GM13976 (cell line): ENCODE data around the gene ABHD18.
"Not testable (repeated sequence)": the region's sequence is repeated elsewhere in the genome, so short reads cannot be mapped to it uniquely, and the experiment has no call there.

Experiments
- DNase-seq: peaks from one replicate; pipeline ENCODE4 v3.0.0; 2012; ENCODE audit warnings: low spot score
- in situ Hi-C: fragments of 300-500 bp; cut with MboI; formaldehyde crosslinking; loops from one replicate; pipeline ENCODE4 v1.12.0; 2022; ENCODE audit warnings: low sequenced_read_pairs, mixed read lengths, inconsistent platforms; ENCODE audit not compliant: unreplicated experiment
- TF ChIP-seq, protein P1 (sequence below): IDR thresholded peaks from 2 replicates; pipeline ENCODE4 v1.5.1; 2012; ENCODE audit warnings: borderline replicate concordance, mild to moderate bottlenecking; ENCODE audit not compliant: insufficient read depth; ENCODE audit errors: extremely low read depth, missing control alignments, control extremely low read depth

ABHD18 gene

DNA sequence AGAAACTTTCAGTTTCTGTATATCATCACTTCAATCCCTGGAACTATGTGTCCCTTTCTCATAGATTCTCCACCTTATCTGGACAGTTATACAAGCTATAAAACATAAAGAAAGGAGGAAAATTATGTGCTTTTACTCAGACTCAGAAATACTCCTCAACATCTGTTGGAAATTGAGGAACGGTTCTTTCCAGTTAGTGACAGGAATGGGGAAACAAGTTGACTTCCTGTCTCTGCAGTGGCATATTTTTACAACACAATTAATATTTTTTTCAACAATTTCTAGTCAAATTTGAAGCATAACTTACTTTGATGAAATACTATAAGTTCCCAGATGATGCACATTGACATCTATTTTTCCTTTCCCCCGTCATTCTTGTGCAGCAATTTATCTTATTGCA is 27.9 kb downstream of the ABHD18 start:
- in situ Hi-C loops = no loop called here
- TF ChIP-seq, protein P1, sequence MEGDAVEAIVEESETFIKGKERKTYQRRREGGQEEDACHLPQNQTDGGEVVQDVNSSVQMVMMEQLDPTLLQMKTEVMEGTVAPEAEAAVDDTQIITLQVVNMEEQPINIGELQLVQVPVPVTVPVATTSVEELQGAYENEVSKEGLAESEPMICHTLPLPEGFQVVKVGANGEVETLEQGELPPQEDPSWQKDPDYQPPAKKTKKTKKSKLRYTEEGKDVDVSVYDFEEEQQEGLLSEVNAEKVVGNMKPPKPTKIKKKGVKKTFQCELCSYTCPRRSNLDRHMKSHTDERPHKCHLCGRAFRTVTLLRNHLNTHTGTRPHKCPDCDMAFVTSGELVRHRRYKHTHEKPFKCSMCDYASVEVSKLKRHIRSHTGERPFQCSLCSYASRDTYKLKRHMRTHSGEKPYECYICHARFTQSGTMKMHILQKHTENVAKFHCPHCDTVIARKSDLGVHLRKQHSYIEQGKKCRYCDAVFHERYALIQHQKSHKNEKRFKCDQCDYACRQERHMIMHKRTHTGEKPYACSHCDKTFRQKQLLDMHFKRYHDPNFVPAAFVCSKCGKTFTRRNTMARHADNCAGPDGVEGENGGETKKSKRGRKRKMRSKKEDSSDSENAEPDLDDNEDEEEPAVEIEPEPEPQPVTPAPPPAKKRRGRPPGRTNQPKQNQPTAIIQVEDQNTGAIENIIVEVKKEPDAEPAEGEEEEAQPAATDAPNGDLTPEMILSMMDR = no peak
- no peak for DNase-seq

GRCh38 chr4:127995776-127996175 is 30.6 kb downstream of the ABHD18 start:
- TF ChIP-seq, protein P1 = no peak
- in situ Hi-C loops = no loop called here
- no peak for DNase-seq

- DNase-seq, in situ Hi-C loops: not testable (repeated sequence)
These were observed 31.3 kb downstream of the ABHD18 start for GRCh38 chr4:127996521-127996920.

GRCh38 chr4:127997534-127998388 is 32.6 kb downstream of the ABHD18 start:
- in situ Hi-C loops = no loop called here
- TF ChIP-seq, protein P1 = peak; percentile 49
- DNase-seq = peak; percentile 60

GRCh38 chr4:128006592-128006991 is 41.4 kb downstream of the ABHD18 start:
- TF ChIP-seq, protein P1 = no peak
- DNase-seq = no peak
- in situ Hi-C loops = no loop called here

DNA sequence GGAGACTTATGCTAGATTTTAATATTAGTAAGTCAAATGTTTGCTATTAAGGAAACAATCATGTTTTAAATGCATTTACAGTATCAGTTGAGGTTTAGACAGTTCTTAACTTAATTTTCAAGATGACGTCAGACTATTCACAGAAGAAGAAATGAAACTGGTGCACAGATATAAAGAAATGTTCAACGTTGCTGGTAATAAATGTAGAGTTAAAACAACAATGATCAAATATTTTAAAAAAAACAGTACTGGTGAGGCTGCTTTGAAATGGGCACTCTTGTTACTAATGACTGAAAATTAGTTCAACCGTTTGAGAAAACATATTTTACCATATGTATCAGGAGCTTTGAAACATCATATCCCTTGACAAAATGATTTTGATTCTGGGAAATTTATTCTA is 44.2 kb downstream of the ABHD18 start:
- in situ Hi-C loops = no loop called here
- DNase-seq = no peak
- TF ChIP-seq, protein P1 = no peak

- DNase-seq = no peak
- in situ Hi-C loops = no loop called here
These were observed 60.1 kb downstream of the ABHD18 start for GRCh38 chr4:128025319-128025718.

More at GRCh38 chr4:128025319-128025718, 60.1 kb downstream of the ABHD18 start:
- TF ChIP-seq, protein P1 = no peak
